ENCODE results near the gene MRPL11.

GRCh38 chr11:66388780-66389386 is 49.8 kb downstream of the MRPL11 start:
- TF ChIP-seq POLR2AphosphoS5 (IDR thresholded peaks at IDR 0.05; ENCODE audit: low read depth, low read length) (no peak), CTCF (IDR thresholded peaks at IDR 0.05) (peak; percentile 75), JUND (IDR thresholded peaks at IDR 0.05) (no peak), EZH2phosphoT487 (IDR thresholded peaks at IDR 0.05; ENCODE audit: borderline replicate concordance, low read depth) (no peak), RAD21 (IDR thresholded peaks at IDR 0.05; ENCODE audit: low read length) (peak; percentile 65), REST (IDR thresholded peaks at IDR 0.05; ENCODE audit: low read depth, low read length) (no peak), YY1 (IDR thresholded peaks at IDR 0.05; ENCODE audit: low read depth) (no peak), RFX5 (IDR thresholded peaks at IDR 0.05; ENCODE audit: low read length) (no peak), MXI1 (IDR thresholded peaks at IDR 0.05; ENCODE audit: low read depth, low read length) (no peak), CHD2 (IDR thresholded peaks at IDR 0.05; ENCODE audit: low read length, partially characterized antibody) (no peak), FOSL2 (IDR thresholded peaks at IDR 0.05; ENCODE audit: borderline replicate concordance, low read depth) (no peak), MAX (IDR thresholded peaks at IDR 0.05; ENCODE audit: low read depth) (no peak)

Measured in SK-N-SH (cell line).